WERI-Rb-1 (cell line): ENCODE results near the gene LFNG.

Source experiments
- DNase-seq: peaks from one replicate; pipeline ENCODE4 v3.0.0-alpha.2; 2020
- H3K27ac ChIP-seq: fragments of 250-450 bp; sonication (Bioruptor Pico); 2 replicates; pipeline ENCODE4 v1.5.1; 2020; ENCODE audit warnings: mild to moderate bottlenecking, moderate library complexity
- H3K27me3 ChIP-seq: fragments of 250-450 bp; sonication (Bioruptor Pico); 2 replicates; pipeline ENCODE4 v1.5.1; 2021; ENCODE audit warnings: mild to moderate bottlenecking, low read depth, moderate library complexity; ENCODE audit not compliant: insufficient read depth, severe bottlenecking
- H3K36me3 ChIP-seq: fragments of 250-450 bp; sonication (Bioruptor Pico); 2 replicates; pipeline ENCODE4 v1.5.1; 2020; ENCODE audit warnings: mild to moderate bottlenecking, moderate library complexity
- H3K4me3 ChIP-seq: 2 replicates; pipeline ENCODE4 v1.5.1; 2011; ENCODE audit warnings: low read depth, mild to moderate bottlenecking, control low read depth, low read length
- H3K9me3 ChIP-seq: fragments of 250-450 bp; sonication (Bioruptor Pico); 2 replicates; pipeline ENCODE4 v1.5.1; 2021; ENCODE audit warnings: mild to moderate bottlenecking, moderate library complexity; ENCODE audit not compliant: severe bottlenecking
- TF ChIP-seq, protein P1 (sequence below): IDR thresholded peaks from 2 replicates; pipeline ENCODE4 v1.5.1; 2011; ENCODE audit warnings: low read depth, mild to moderate bottlenecking, control low read depth, inconsistent platforms, low read length

The LFNG gene

DNA sequence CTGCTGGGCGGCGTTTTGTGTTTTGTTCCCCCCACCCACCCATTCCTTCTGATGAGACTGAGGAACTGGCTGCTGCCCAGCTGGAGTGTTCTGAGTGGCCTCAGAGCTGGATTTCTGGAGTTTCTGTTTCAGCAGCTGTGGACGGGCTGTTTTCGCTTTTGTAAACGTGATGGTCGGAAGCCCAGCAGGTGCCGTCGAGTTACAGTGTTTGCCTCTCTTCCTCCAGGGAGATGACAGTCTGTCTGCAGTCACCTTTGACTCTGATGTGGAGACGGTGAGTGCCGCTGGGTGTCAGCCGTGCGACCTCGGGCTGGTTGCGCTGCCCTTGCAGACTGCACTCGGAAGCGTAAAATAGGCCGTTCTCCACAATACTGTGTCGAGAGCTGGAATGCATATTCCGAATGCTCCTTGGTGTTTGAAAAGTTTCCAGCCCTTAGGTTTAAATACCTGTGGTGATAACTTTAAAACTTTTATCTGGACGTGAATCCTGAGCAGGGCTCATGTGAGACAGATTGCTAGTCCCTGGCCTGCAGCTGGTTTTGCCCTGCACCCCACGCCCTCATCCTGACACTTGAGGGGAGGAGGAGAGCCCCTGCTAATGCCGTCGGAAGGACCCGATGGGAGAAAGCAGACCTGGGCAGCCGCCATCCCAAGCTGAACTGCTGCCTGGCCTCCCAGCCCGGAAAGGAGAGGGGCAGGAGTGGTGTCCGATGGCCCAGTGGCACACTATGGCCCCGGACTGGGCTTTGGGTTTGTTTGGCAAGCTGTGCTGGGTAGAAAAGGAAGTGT lies 47.5 kb downstream of the LFNG start:
- H3K4me3 ChIP-seq = no peak overlapping the region
- no peaks in the 10 kb centered on the region for H3K9me3 ChIP-seq
- H3K27me3 ChIP-seq = no peaks in the 10 kb centered on the region
- peaks cover 7% of the 10 kb centered on the region for H3K36me3 ChIP-seq
- DNase-seq = no peak
- TF ChIP-seq, protein P1, sequence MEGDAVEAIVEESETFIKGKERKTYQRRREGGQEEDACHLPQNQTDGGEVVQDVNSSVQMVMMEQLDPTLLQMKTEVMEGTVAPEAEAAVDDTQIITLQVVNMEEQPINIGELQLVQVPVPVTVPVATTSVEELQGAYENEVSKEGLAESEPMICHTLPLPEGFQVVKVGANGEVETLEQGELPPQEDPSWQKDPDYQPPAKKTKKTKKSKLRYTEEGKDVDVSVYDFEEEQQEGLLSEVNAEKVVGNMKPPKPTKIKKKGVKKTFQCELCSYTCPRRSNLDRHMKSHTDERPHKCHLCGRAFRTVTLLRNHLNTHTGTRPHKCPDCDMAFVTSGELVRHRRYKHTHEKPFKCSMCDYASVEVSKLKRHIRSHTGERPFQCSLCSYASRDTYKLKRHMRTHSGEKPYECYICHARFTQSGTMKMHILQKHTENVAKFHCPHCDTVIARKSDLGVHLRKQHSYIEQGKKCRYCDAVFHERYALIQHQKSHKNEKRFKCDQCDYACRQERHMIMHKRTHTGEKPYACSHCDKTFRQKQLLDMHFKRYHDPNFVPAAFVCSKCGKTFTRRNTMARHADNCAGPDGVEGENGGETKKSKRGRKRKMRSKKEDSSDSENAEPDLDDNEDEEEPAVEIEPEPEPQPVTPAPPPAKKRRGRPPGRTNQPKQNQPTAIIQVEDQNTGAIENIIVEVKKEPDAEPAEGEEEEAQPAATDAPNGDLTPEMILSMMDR = no peak
- H3K27ac ChIP-seq = no peak overlapping the region

DNA sequence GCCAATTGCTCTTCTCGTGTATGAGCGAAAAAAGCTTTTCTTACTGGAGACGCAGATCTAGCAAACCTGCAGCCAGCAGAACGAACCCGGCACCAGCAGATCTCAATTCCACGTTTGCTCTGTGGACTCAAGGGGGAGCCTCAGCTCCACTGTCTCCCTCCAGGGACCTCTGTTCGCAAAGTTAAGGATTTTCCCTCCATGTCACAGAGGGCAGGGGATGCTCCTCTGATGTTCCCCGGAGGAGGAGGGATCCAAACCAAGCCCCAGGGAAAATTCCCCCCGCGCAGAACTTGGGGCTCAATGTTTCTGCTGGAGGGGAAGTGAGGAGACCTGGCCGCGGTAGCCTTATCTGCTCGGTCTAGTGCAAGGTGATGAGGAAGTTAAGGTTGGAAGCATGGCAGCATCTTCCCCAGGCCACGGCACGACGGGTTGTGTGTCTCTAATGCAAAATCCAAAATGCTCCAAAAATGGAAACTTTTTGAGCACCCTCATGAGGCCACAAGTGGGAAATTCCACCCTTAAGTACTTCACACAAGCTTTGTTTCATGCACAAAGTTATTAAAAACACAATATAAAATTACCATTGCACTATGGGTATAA lies 48.2 kb downstream of the LFNG start:
- TF ChIP-seq, protein P1 = peak; percentile 72
- H3K9me3 ChIP-seq = no peaks in the 10 kb centered on the region
- H3K4me3 ChIP-seq = no peak overlapping the region
- no peak overlapping the region for H3K27ac ChIP-seq
- H3K36me3 ChIP-seq = peaks cover 10% of the 10 kb centered on the region
- no peaks in the 10 kb centered on the region for H3K27me3 ChIP-seq
- DNase-seq = no peak

DNA sequence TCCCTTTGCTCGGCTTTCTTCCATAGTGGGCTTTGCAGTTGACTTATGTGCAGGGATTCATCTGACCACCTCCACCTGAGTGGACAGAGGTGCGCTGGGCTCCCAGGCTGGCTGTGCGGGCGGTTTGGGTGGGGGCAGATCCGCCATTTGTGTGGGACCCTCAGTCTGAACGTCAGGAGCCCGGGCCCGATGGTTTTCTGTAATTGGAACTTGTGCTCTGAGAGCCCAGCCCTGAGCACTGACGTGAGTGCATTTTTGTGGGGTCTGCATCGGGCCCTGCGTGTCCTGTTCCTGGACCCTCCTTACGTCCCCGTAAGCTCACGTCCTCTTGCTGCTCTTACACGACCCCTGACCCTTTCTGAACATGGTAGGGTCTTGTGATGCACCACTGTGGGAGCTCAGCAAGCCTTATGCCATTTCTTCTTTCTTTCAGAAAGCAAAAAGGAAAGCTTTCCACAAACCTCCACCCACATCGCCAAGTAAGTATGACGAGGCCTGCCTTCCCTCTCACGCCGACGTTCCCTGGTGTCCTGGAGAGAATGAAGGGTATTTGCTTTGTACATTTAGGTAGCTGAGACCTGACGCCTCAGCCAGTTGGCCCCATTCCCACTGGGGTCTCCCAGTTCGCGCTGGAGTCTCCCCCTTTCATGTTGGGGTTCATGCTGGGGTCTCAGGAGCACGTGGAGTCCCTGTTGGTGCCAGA lies 49.1 kb downstream of the LFNG start:
- Histone ChIP-seq H3K9me3 (no peaks in the 10 kb centered on the region), H3K36me3 (peaks cover 11% of the 10 kb centered on the region)

DNA sequence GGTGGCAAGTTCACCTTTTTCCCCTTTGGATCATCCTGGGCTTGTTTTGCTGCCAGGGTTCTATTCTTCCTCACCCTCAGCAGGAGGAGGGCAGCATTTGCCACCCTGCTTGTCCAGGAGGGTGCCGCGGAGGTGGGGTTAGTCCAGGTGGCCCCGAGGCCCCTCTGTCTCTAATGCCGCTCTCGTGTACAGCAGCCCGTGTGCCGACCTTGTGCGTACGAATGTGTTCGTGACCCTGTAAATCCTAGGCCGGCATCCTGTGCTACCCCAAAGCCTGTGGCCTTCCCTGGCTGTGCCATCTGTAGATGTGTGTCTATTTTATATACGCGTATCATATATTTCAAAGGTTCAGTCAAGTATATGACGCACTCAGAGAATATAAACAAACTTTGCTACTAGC lies 49.8 kb downstream of the LFNG start:
- no peak overlapping the region for H3K4me3 ChIP-seq
- H3K9me3 ChIP-seq = no peaks in the 10 kb centered on the region
- H3K27me3 ChIP-seq = no peaks in the 10 kb centered on the region
- peaks cover 15% of the 10 kb centered on the region for H3K36me3 ChIP-seq
- DNase-seq = no peak
- no peak overlapping the region for H3K27ac ChIP-seq
- TF ChIP-seq, protein P1 = no peak

More for the DNA sequence above, 49.1 kb downstream of the LFNG start:
- DNase-seq = no peak
- H3K4me3 ChIP-seq = no peak overlapping the region
- TF ChIP-seq, protein P1 = no peak
- no peak overlapping the region for H3K27ac ChIP-seq
- H3K27me3 ChIP-seq = no peaks in the 10 kb centered on the region

DNA sequence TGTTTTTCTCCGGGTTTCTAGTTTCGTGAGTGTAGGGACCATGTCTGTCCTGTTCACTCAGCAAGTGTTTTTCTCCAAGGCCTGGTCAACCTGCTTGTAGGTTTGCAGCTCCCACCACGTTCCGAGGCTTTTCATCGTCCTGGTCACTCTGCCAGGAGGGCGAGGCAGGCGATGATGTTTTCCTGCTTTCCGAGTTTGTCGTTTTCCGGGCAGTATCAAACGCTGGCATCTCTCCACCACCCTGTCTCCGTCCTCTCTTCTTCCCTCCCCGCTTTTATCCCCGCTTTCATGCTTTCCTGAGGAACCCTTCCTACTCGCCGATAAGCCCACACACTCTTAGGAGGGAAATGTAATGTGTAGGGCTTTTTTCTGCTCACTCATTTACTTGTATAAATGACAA lies 50.4 kb downstream of the LFNG start:
- TF ChIP-seq, protein P1 = no peak
- Histone ChIP-seq H3K9me3 (no peaks in the 10 kb centered on the region), H3K27me3 (no peaks in the 10 kb centered on the region), H3K4me3 (no peak overlapping the region), H3K36me3 (peaks cover 20% of the 10 kb centered on the region), H3K27ac (no peak overlapping the region)
- DNase-seq = no peak
